HUES48 (cell line): ENCODE measurements around the gene TPST1.
"Not testable (repeated sequence)": the region's sequence is repeated elsewhere in the genome, so short reads cannot be mapped to it uniquely, and the experiment has no call there.

Experiments used
- H3K27ac ChIP-seq: one replicate; pipeline ENCODE4 v1.7.0; 2013; ENCODE audit warnings: low read depth, low read length, inconsistent platforms
- H3K27me3 ChIP-seq: 2 replicates; pipeline ENCODE4 v1.6.1; 2013; ENCODE audit warnings: mild to moderate bottlenecking, low read length; ENCODE audit not compliant: control insufficient read depth, insufficient read depth
- H3K36me3 ChIP-seq: 2 replicates; pipeline ENCODE4 v1.6.1; 2013; ENCODE audit warnings: low read length; ENCODE audit not compliant: control insufficient read depth, insufficient read depth
- H3K4me1 ChIP-seq: 2 replicates; pipeline ENCODE4 v1.6.1; 2013; ENCODE audit warnings: mild to moderate bottlenecking, low read length; ENCODE audit not compliant: control insufficient read depth, insufficient read depth
- H3K4me3 ChIP-seq: 2 replicates; pipeline ENCODE4 v1.5.1; 2013; ENCODE audit warnings: mild to moderate bottlenecking, low read depth, low read length
- H3K9ac ChIP-seq: 2 replicates; pipeline ENCODE4 v1.6.1; 2013; ENCODE audit warnings: mild to moderate bottlenecking, low read depth, low read length, moderate library complexity
- H3K9me3 ChIP-seq: 2 replicates; pipeline ENCODE4 v1.6.1; 2013; ENCODE audit warnings: low read length; ENCODE audit not compliant: control insufficient read depth, insufficient read depth

Gene TPST1

GRCh38 chr7:66173856-66174255 is 31.3 kb upstream of the TPST1 start:
- Histone ChIP-seq H3K9ac (no peak overlapping the region), H3K4me1 (no peaks in the 10 kb centered on the region), H3K27ac (no peak overlapping the region), H3K27me3 (no peaks in the 10 kb centered on the region), H3K4me3 (no peak overlapping the region), H3K9me3 (no peaks in the 10 kb centered on the region), H3K36me3 (no peaks in the 10 kb centered on the region)

DNA sequence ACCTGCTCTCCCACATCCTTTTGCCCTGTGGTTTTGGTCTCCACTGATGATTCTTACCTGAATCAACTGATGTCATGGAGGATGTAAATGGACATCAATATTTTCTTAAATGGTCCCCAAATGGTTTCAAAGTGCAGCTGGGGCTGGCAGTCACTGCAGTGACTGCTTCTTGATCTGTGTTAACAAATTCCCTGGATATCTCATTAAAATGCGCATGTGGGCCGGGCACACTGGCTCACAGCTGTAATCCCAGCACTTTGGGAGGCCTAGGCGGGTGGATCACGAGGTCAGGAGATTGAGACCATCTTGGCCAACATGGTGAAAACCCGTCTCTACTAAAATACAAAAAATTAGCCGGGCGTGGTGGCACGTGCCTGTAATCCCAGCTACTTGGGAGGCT is 30.1 kb upstream of the TPST1 start:
- not testable (repeated sequence) for H3K27me3 ChIP-seq, H3K9me3 ChIP-seq, H3K4me3 ChIP-seq, H3K27ac ChIP-seq, H3K36me3 ChIP-seq, H3K9ac ChIP-seq, H3K4me1 ChIP-seq

- no peak overlapping the region for H3K4me3 ChIP-seq
- H3K9ac ChIP-seq = no peak overlapping the region
- no peaks in the 10 kb centered on the region for H3K36me3 ChIP-seq
- H3K27ac ChIP-seq = no peak overlapping the region
- H3K9me3 ChIP-seq = no peaks in the 10 kb centered on the region
- H3K27me3 ChIP-seq = no peaks in the 10 kb centered on the region
- no peaks in the 10 kb centered on the region for H3K4me1 ChIP-seq
These were observed 28.2 kb upstream of the TPST1 start for GRCh38 chr7:66176914-66177313.

- no peaks in the 10 kb centered on the region for H3K36me3 ChIP-seq
- no peak overlapping the region for H3K4me3 ChIP-seq
- no peaks in the 10 kb centered on the region for H3K9me3 ChIP-seq
- no peak overlapping the region for H3K27ac ChIP-seq
- H3K27me3 ChIP-seq = no peaks in the 10 kb centered on the region
- H3K9ac ChIP-seq = no peak overlapping the region
- no peaks in the 10 kb centered on the region for H3K4me1 ChIP-seq
These were observed 26.9 kb upstream of the TPST1 start for GRCh38 chr7:66178258-66178657.

- Histone ChIP-seq H3K27ac (no peak overlapping the region), H3K27me3 (no peaks in the 10 kb centered on the region)
These were observed 23.8 kb upstream of the TPST1 start for GRCh38 chr7:66181329-66181728.

GRCh38 chr7:66181845-66182244 is 23.3 kb upstream of the TPST1 start:
- Histone ChIP-seq H3K9ac (no peak overlapping the region), H3K27ac (no peak overlapping the region), H3K9me3 (peaks cover 5% of the 10 kb centered on the region; the same call in 1 of the 2 replicates), H3K4me3 (no peak overlapping the region), H3K27me3 (no peaks in the 10 kb centered on the region), H3K4me1 (no peaks in the 10 kb centered on the region), H3K36me3 (no peaks in the 10 kb centered on the region)

More at GRCh38 chr7:66181329-66181728, 23.8 kb upstream of the TPST1 start:
- no peak overlapping the region for H3K4me3 ChIP-seq
- H3K4me1 ChIP-seq = no peaks in the 10 kb centered on the region
- H3K9me3 ChIP-seq = peaks cover 5% of the 10 kb centered on the region; the same call in 1 of the 2 replicates
- no peaks in the 10 kb centered on the region for H3K36me3 ChIP-seq
- H3K9ac ChIP-seq = no peak overlapping the region

DNA sequence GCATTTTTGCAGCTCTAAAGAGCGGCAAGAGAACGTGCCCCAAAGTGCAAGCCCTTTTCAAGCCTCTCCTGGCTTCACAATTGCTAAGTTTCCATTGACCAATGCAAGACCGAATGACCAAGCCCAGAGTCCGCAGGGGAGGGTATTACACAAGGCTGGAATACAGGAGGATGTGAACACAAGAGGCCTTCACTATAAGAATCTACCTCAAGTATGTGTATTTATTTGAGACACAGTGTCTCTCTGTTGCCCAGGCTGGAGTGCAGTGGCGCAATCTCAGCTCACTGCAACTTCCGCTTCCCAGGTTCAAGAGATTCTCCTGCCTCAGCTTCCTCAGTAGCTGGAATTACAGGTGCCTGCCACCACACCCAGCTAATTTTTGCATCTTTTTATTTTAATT is 22.2 kb upstream of the TPST1 start:
- H3K27ac ChIP-seq = no peak overlapping the region
- H3K36me3 ChIP-seq = no peaks in the 10 kb centered on the region
- peaks cover 5% of the 10 kb centered on the region; the same call in 1 of the 2 replicates for H3K9me3 ChIP-seq
- H3K4me3 ChIP-seq = no peak overlapping the region
- no peaks in the 10 kb centered on the region for H3K27me3 ChIP-seq
- H3K9ac ChIP-seq = no peak overlapping the region
- no peaks in the 10 kb centered on the region for H3K4me1 ChIP-seq

DNA sequence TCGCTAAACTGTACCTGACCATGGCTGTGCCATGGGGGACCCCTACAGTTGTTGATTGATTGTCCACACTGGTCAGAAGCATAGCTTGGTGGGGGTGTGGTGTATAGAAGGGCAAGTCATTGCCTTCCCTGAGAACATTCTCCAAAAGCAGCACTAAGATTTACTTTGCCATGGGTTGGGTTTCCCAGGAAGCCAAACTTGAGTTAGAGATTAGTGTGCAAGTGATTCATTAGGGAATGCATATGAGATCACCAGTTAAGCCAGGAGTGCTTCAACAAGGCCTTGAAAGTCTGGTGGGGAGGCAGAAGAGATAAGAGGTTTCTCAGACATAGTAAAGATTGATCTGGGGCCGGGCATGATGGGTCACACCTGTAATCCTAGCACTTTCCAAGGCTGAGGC is 21.4 kb upstream of the TPST1 start:
- no peak overlapping the region for H3K4me3 ChIP-seq
- peaks cover 5% of the 10 kb centered on the region; the same call in 1 of the 2 replicates for H3K9me3 ChIP-seq
- no peaks in the 10 kb centered on the region for H3K36me3 ChIP-seq
- H3K9ac ChIP-seq = no peak overlapping the region
- H3K4me1 ChIP-seq = no peaks in the 10 kb centered on the region
- no peak overlapping the region for H3K27ac ChIP-seq
- H3K27me3 ChIP-seq = no peaks in the 10 kb centered on the region

DNA sequence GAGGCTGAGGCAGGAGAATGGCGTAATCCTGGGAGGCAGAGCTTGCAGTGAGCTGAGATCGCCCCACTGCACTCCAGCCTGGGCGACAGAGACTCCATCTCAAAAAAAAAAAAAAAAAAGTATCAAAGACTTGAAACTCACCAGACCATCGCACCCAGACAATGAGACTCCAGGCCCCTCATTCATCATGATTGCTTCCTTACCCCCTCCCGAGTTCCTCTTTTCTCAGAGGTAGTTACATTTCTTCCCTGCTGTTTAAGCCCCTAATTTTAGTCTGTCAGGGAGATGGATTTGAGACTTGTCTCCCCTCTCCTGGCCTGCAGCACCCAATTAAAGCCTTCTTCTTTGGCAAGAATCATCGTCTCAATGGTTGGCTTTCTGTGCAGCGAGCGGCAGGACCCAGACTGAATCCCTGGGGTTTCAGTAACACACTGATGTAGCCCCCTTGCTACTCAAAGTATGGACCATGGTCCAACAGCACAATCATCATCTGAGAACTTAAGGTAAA is 19.4 kb upstream of the TPST1 start:
- Histone ChIP-seq H3K27me3 (no peaks in the 10 kb centered on the region), H3K4me3 (no peak overlapping the region), H3K36me3 (no peaks in the 10 kb centered on the region), H3K27ac (no peak overlapping the region), H3K9me3 (peaks cover 5% of the 10 kb centered on the region; the same call in 1 of the 2 replicates), H3K4me1 (no peaks in the 10 kb centered on the region), H3K9ac (no peak overlapping the region)

GRCh38 chr7:66186991-66187390 is 18.1 kb upstream of the TPST1 start:
- no peak overlapping the region for H3K9ac ChIP-seq
- no peaks in the 10 kb centered on the region for H3K36me3 ChIP-seq
- no peak overlapping the region for H3K4me3 ChIP-seq
- H3K4me1 ChIP-seq = no peaks in the 10 kb centered on the region
- peaks cover 5% of the 10 kb centered on the region; the same call in 1 of the 2 replicates for H3K9me3 ChIP-seq
- H3K27ac ChIP-seq = no peak overlapping the region
- no peaks in the 10 kb centered on the region for H3K27me3 ChIP-seq

- Histone ChIP-seq H3K36me3 (no peaks in the 10 kb centered on the region), H3K9ac (no peak overlapping the region), H3K27ac (no peak overlapping the region), H3K9me3 (peaks cover 5% of the 10 kb centered on the region; the same call in 1 of the 2 replicates), H3K4me1 (no peaks in the 10 kb centered on the region), H3K27me3 (no peaks in the 10 kb centered on the region), H3K4me3 (no peak overlapping the region)
These were observed 17.2 kb upstream of the TPST1 start for GRCh38 chr7:66187905-66188304.

- peaks cover 5% of the 10 kb centered on the region; the same call in 1 of the 2 replicates for H3K9me3 ChIP-seq
- no peak overlapping the region for H3K4me3 ChIP-seq
- H3K27ac ChIP-seq = no peak overlapping the region
- H3K9ac ChIP-seq = no peak overlapping the region
- no peaks in the 10 kb centered on the region for H3K27me3 ChIP-seq
- no peaks in the 10 kb centered on the region for H3K4me1 ChIP-seq
- H3K36me3 ChIP-seq = no peaks in the 10 kb centered on the region
These were observed 16.5 kb upstream of the TPST1 start for GRCh38 chr7:66188645-66189044.
